T-cell (primary cell): ENCODE data around the gene SLC35G1. TPM values are rescaled to one million over a fixed set of nuclear protein-coding genes. Genes with fewer than 3 reads are reported as not detected.

ENCODE experiments used
- ATAC-seq, 4 experiments: fragments of 200-7000 bp in 3 of 4; fragments of 150-1000 bp in 1 of 4; cut with Tn5 transposase; replicated peaks in 1 of 4; 1 replicate in 3 of 4; 2 replicates in 1 of 4; pipeline ENCODE4 v1.10.0; 2021; ENCODE audit warnings: moderate library complexity in 3 of 4, mild to moderate bottlenecking in 2 of 4, moderate number of reproducible peaks in 1 of 4
- CTCF ChIA-PET, 2 donors: fragments of 300-600 bp; sonication (Branson Sonifier 250); formaldehyde crosslinking; loops; one replicate each; lab custom pipeline; 2022; ENCODE audit warnings: antibody characterized with exemption in 2 of 2; lab: Charles Lee
- POLR2A ChIA-PET, 2 donors: fragments of 300-600 bp; sonication (Branson Sonifier 250); formaldehyde crosslinking; loops; one replicate each; lab custom pipeline; 2022; ENCODE audit warnings: antibody characterized with exemption in 2 of 2; lab: Charles Lee
- DNase-seq, 35 experiments: peaks; one replicate each; pipeline versions ENCODE4 v3.0.0 to v3.0.0-alpha.2; 2013 to 2023
- H3K27ac ChIP-seq: one replicate; pipeline ENCODE4 v1.5.1; 2013; ENCODE audit warnings: low read length
- H3K27me3 ChIP-seq, 2 experiments: replicated peaks in 1 of 2; 1 replicate in 1 of 2; 2 replicates in 1 of 2; pipeline versions ENCODE4 v1.6.1 to v1.7.0; 2013; ENCODE audit warnings: low read length in 1 of 2, mixed read lengths in 1 of 2; ENCODE audit not compliant: control insufficient read depth in 2 of 2, insufficient read depth in 2 of 2; ENCODE audit errors: extremely low read depth in 1 of 2
- H3K36me3 ChIP-seq, 2 donors: 1 replicate in 1 of 2; 2 replicates in 1 of 2; pipeline versions ENCODE4 v1.6.1 to v1.7.0; 2013; ENCODE audit warnings: low read length in 1 of 2; ENCODE audit not compliant: control insufficient read depth in 2 of 2, insufficient read depth in 1 of 2; ENCODE audit errors: extremely low read depth in 1 of 2
- H3K4me1 ChIP-seq, 2 experiments: 1 replicate in 1 of 2; 2 replicates in 1 of 2; pipeline versions ENCODE4 v1.6.1 to v1.7.0; 2013; ENCODE audit warnings: low read length in 2 of 2, mixed read lengths in 1 of 2; ENCODE audit not compliant: insufficient read depth in 2 of 2, control insufficient read depth in 1 of 2; ENCODE audit errors: extremely low read depth in 1 of 2
- H3K4me3 ChIP-seq, 2 donors: 1 replicate in 1 of 2; 2 replicates in 1 of 2; pipeline versions ENCODE4 v1.5.1 to v1.7.0; 2013; ENCODE audit warnings: mild to moderate bottlenecking in 2 of 2, low read length in 1 of 2, moderate library complexity in 1 of 2; ENCODE audit not compliant: control insufficient read depth in 1 of 2; ENCODE audit errors: extremely low read depth in 1 of 2
- H3K9me3 ChIP-seq: 2 replicates; pipeline ENCODE4 v1.7.0; 2013
- H3K27ac Mint-ChIP-seq, 2 donors: one replicate each; pipeline ENCODE4 v1.8.0; 2020 to 2021; ENCODE audit warnings: mild to moderate bottlenecking in 2 of 2, mixed read lengths in 2 of 2
- H3K27me3 Mint-ChIP-seq, 2 donors: one replicate each; pipeline ENCODE4 v1.8.0; 2021 to 2022; ENCODE audit warnings: mixed read lengths in 2 of 2
- H3K36me3 Mint-ChIP-seq: one replicate; pipeline ENCODE4 v1.8.0; 2021; ENCODE audit warnings: mixed read lengths
- H3K4me1 Mint-ChIP-seq, 3 donors: one replicate each; pipeline ENCODE4 v1.8.0; 2020 to 2022; ENCODE audit warnings: mixed read lengths in 3 of 3, mild to moderate bottlenecking in 1 of 3
- H3K4me3 Mint-ChIP-seq, 3 donors: one replicate each; pipeline ENCODE4 v1.8.0; 2020 to 2022; ENCODE audit warnings: mild to moderate bottlenecking in 3 of 3, mixed read lengths in 3 of 3, moderate library complexity in 3 of 3
- H3K9me3 Mint-ChIP-seq, 3 donors: one replicate each; pipeline ENCODE4 v1.8.0; 2020 to 2022; ENCODE audit warnings: mixed read lengths in 3 of 3
- WGBS: methylation state at CpG from one replicate; pipeline ENCODE4 v1.1.5; 2013; ENCODE audit warnings: missing lambda C conversion rate; ENCODE audit not compliant: insufficient coverage; 5-methylcytosine and 5-hydroxymethylcytosine counted together
- total RNA-seq, 35 experiments: library from RNA in 6 of 35; stranded (reverse) in 6 of 35; fragments of 120-200 nt in 1 of 35; gene quantifications; one replicate each; pipeline versions ENCODE4 v1.2.1 to v1.2.4 and lab custom pipeline; 2013 to 2026

The SLC35G1 gene
- total RNA-seq, 5 donors from 2014 or later (not counting 1 experiment from before 2014, with no cell fraction given) = 4.8 to 6.0 (median 5.3) TPM

DNA sequence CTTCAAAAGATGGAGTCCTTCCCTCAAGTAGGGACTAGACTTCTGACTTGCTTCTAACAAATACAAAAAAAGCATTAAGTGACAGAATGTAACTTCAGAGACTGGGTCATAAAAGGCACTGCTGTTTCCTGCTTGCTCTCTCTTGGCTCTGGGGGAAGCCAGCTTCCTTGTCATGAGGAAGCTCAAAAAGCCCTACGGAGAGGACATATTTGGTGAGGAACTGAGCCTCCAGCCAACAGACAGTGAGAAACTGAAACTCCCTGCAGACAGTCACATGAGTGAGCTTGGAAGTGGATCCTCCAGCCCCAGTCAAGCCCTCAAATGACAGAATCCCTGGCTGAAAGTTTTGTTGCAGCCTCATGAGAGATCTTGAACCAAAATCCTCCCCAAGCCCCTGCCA is 26.3 kb upstream of the SLC35G1 start:
- CTCF ChIA-PET = interaction anchor here in 1 of 2 donors (0.6 kb wide), 1 partner anchor 25 kb away, joined by 3 read pairs; no protein-coding TSS in a partner anchor
- ATAC-seq = no peak
- Mint-ChIP-seq H3K27me3 (peaks cover 13 to 31% of the 10 kb centered on the region in 2 donors), H3K27ac (no peak overlapping the region), H3K4me1 (no peaks in the 10 kb centered on the region), H3K9me3 (no peaks in the 10 kb centered on the region), H3K4me3 (no peak overlapping the region), H3K36me3 (no peaks in the 10 kb centered on the region)
- H3K4me3 ChIP-seq = no peak overlapping the region
- DNase-seq = no peak
- 73% methylated on average over 1 of the region's 1 CpG for WGBS
- H3K36me3 ChIP-seq = no peaks in the 10 kb centered on the region
- H3K27ac ChIP-seq = no peak overlapping the region
- no peaks in the 10 kb centered on the region for H3K4me1 ChIP-seq
- POLR2A ChIA-PET = no interaction called here
- peaks cover 3 to 6% of the 10 kb centered on the region in 2 experiments for H3K27me3 ChIP-seq
- no peaks in the 10 kb centered on the region for H3K9me3 ChIP-seq

DNA sequence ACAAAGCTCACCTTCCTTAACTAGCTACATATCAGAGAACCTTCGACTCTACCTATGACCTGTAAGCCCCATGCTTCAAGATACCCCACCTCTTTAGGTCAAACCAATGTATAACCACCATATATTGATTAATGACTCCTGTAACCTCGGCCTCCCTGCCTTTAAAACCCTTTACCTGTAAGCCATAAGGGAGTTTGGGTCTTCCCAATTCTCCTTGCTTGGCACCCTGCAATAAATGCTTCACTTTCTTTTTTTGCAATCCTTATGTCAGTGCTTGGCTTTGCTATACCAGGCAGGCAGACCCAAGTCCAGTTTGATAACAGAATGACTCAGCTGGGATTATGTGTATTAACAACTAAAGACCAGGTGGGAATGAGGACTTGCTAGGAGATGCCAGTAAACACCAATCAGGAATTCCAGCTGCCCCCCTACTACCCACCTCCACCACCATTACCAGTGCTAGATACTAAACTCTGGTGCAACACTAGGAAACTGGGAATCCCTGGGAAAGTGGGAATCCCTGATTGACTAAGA is 22.0 kb upstream of the SLC35G1 start:
- no peaks in the 10 kb centered on the region for H3K4me1 Mint-ChIP-seq
- H3K4me3 ChIP-seq = no peak overlapping the region
- peaks cover 3 to 5% of the 10 kb centered on the region in 2 experiments for H3K27me3 ChIP-seq
- H3K27me3 Mint-ChIP-seq = peaks cover 27 to 50% of the 10 kb centered on the region in 2 donors
- H3K4me1 ChIP-seq = no peaks in the 10 kb centered on the region
- H3K9me3 Mint-ChIP-seq = no peaks in the 10 kb centered on the region
- no peak overlapping the region for H3K27ac ChIP-seq
- H3K36me3 ChIP-seq = no peaks in the 10 kb centered on the region
- no peaks in the 10 kb centered on the region for H3K9me3 ChIP-seq
- ChIA-PET CTCF (no interaction called here), POLR2A (no interaction called here)
- DNase-seq = no peak
- no peak for ATAC-seq
- H3K36me3 Mint-ChIP-seq = no peaks in the 10 kb centered on the region
- no peak overlapping the region for H3K27ac Mint-ChIP-seq
- no peak overlapping the region for H3K4me3 Mint-ChIP-seq
- 50% methylated on average over 1 of the region's 2 CpGs for WGBS

DNA sequence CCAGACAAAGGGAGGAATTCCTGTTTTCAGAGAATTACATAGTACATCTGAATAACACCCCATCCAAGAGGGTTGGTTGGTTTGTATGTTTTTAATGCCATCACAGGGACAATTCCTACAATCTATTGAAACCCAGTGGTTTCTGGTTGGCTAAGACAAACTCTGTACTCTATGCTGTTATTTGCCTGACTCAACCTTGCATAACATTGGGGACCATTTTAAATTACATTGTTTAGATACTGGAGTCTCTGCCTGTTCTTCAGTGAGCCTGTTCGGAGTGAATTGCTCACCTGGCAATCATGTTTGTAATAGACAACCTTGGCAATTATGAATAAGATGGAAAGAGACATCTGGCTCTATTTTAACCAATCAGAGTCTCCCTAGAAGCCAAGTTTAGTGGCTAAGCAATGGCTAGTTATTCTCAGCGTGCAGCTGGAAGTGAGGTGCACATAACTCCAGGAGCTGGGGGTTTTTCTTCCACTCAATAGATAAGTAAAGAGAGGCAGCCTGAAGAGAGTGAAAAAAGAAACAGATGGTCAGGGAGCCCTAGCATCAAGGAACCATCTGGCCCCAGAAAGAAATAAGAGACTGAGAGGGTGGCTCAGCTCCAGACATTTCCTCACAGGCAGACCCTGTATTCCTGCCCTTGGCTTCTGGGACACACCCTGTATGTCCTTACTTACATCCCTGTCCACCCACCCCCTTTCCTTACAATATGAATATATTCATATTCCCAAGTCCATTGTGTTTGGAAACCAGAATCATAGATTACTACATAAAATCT is 21.2 kb upstream of the SLC35G1 start:
- ATAC-seq (no peak), DNase-seq (no peak)
- no peak overlapping the region for H3K27ac ChIP-seq
- H3K4me3 ChIP-seq = no peak overlapping the region
- Mint-ChIP-seq H3K4me1 (no peaks in the 10 kb centered on the region), H3K27me3 (peaks cover 24 to 47% of the 10 kb centered on the region in 2 donors), H3K9me3 (no peaks in the 10 kb centered on the region), H3K36me3 (no peaks in the 10 kb centered on the region), H3K27ac (no peak overlapping the region), H3K4me3 (no peak overlapping the region)
- H3K9me3 ChIP-seq = no peaks in the 10 kb centered on the region
- no peaks in the 10 kb centered on the region for H3K4me1 ChIP-seq
- ChIA-PET POLR2A (no interaction called here), CTCF (no interaction called here)
- WGBS = no CpG with 5 or more reads among the region's 2 CpGs
- peaks cover 0 to 6% of the 10 kb centered on the region in 2 experiments for H3K27me3 ChIP-seq
- H3K36me3 ChIP-seq = no peaks in the 10 kb centered on the region

DNA sequence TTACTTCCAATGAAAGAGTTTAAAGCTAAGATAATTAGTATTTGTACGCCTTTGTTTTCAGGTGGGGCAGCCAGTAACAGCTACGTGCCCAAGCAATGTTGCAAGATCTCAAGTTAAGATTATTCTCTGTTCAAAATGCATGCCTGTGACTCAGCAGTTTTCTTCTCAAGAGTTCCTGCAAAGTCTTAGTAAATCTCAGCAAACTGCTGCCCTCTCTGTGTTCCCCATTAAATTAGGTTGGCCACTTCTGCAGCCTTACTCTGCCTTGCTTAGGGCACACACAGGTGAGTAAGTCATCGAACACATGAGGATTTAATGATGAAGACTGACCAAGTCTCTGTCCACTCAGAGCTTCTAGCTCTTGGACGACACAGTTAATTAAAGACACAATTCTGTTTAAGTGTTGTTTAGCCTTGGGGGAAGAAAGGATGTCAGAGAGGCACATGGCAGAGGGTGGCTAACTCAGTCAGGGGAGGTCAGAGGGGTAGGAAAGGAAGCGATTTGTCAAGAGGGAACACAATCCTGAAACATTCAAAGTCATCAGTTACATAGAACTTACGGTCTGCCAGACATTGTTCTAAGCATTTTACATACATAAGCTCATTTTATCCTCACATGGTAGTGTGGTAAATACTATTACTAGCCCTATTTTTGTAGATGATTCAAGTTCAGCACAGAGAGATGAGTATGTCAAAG is 20.2 kb upstream of the SLC35G1 start:
- POLR2A ChIA-PET = no interaction called here
- H3K27me3 Mint-ChIP-seq = peaks cover 20 to 40% of the 10 kb centered on the region in 2 donors
- no peak for ATAC-seq

DNA sequence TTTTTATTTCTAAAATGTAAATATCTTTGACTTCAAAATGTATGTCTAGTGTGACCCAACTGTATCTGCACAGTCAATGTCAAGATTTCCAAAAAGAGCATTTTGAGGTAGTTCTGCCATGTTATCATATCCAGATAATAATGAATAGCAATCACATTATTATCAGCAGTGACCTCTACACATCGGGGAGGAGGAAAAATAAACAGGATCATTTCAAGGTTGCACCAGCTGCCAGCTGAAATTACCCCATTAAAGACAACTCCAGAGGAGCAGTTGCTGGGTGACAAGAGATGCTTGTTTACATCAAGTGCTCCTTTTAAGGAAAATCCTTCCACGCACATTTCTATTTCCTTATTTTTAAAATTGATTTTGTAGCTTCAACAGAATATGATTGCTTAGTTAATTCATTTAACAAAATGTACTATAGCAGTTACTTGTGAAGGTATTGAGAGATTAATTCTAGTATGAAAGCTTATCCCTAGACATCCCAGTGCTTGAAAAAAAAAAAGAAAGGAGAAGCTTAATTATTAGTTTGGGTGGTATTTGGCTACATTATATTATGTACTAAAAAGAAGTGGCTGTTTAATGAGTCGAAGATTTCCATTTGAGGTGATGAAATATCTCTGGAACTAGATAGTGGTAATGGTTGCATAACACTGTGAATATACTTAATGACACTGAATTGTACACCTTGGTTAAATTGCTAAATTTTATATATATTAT is 19.3 kb upstream of the SLC35G1 start:
- no peaks in the 10 kb centered on the region for H3K9me3 Mint-ChIP-seq
- Histone ChIP-seq H3K36me3 (no peaks in the 10 kb centered on the region), H3K9me3 (no peaks in the 10 kb centered on the region), H3K4me3 (no peak overlapping the region), H3K4me1 (no peaks in the 10 kb centered on the region), H3K27me3 (peaks cover 0 to 5% of the 10 kb centered on the region in 2 experiments), H3K27ac (no peak overlapping the region)
- CTCF ChIA-PET = no interaction called here
- no CpG with 5 or more reads among the region's 3 CpGs for WGBS
- no peaks in the 10 kb centered on the region for H3K4me1 Mint-ChIP-seq
- no peak overlapping the region for H3K4me3 Mint-ChIP-seq
- ATAC-seq (no peak), DNase-seq (no peak)
- no peaks in the 10 kb centered on the region for H3K36me3 Mint-ChIP-seq
- H3K27ac Mint-ChIP-seq = no peak overlapping the region
- POLR2A ChIA-PET = interaction anchor here in 1 of 2 donors (0.6 kb wide), 1 partner anchor 1021 kb away, joined by 3 read pairs; no protein-coding TSS in a partner anchor
- peaks cover 19 to 39% of the 10 kb centered on the region in 2 donors for H3K27me3 Mint-ChIP-seq

More for the DNA sequence above, 20.2 kb upstream of the SLC35G1 start:
- Mint-ChIP-seq H3K36me3 (no peaks in the 10 kb centered on the region), H3K4me1 (no peaks in the 10 kb centered on the region), H3K27ac (no peak overlapping the region), H3K4me3 (no peak overlapping the region), H3K9me3 (no peaks in the 10 kb centered on the region)
- WGBS = 48% methylated on average over 3 of the region's 6 CpGs
- CTCF ChIA-PET = no interaction called here
- Histone ChIP-seq H3K27me3 (peaks cover 0 to 5% of the 10 kb centered on the region in 2 experiments), H3K4me1 (no peaks in the 10 kb centered on the region), H3K27ac (no peak overlapping the region), H3K4me3 (no peak overlapping the region), H3K36me3 (no peaks in the 10 kb centered on the region), H3K9me3 (no peaks in the 10 kb centered on the region)
- no peak for DNase-seq

DNA sequence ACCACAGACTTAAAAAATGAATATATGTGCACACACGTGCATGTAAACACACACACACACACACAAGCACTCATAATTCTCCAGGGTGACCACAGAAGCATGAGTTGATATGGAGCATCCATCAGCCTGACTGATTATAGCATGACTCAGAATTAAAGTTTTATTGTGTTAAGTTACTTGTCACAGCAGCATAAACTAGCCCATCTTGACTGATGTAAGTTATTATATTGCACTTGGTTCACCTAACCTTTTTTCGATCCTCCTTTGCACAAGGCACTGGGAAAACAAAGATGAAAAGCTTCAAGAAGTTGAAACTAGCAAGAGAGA is 18.8 kb upstream of the SLC35G1 start:
- H3K36me3 ChIP-seq = no peaks in the 10 kb centered on the region
- Mint-ChIP-seq H3K36me3 (no peaks in the 10 kb centered on the region), H3K27me3 (peaks cover 20 to 38% of the 10 kb centered on the region in 2 donors), H3K4me3 (no peak overlapping the region), H3K4me1 (no peaks in the 10 kb centered on the region), H3K9me3 (no peaks in the 10 kb centered on the region), H3K27ac (no peak overlapping the region)
- no peak for ATAC-seq
- no peak overlapping the region for H3K27ac ChIP-seq
- H3K9me3 ChIP-seq = no peaks in the 10 kb centered on the region
- peaks cover 0 to 5% of the 10 kb centered on the region in 2 experiments for H3K27me3 ChIP-seq
- CTCF ChIA-PET = no interaction called here
- DNase-seq = no peak
- no peaks in the 10 kb centered on the region for H3K4me1 ChIP-seq
- POLR2A ChIA-PET = interaction anchor here in 1 of 2 donors (0.6 kb wide), 1 partner anchor 1021 kb away, joined by 3 read pairs; no protein-coding TSS in a partner anchor
- WGBS = 83% methylated on average over 1 of the region's 2 CpGs
- H3K4me3 ChIP-seq = no peak overlapping the region
